Testis (tissue), 3 donors: ENCODE results near the gene ZBTB7A. TPM values are rescaled to one million over a fixed set of nuclear protein-coding genes. Genes with fewer than 3 reads are reported as not detected.

Source experiments
- DNase-seq: peaks from one replicate; pipeline ENCODE4 v3.0.0-alpha.2; 2019
- H3K27ac ChIP-seq, 2 donors: fragments of 200-600 bp; sonication (generic); one replicate each; pipeline ENCODE4 v1.5.1; 2019
- H3K27me3 ChIP-seq: fragments of 200-600 bp; sonication (generic); one replicate; pipeline ENCODE4 v1.5.1; 2019
- H3K36me3 ChIP-seq: fragments of 200-600 bp; sonication (generic); one replicate; pipeline ENCODE4 v1.5.1; 2017; ENCODE audit warnings: low read depth; ENCODE audit errors: missing control alignments
- H3K4me1 ChIP-seq: fragments of 200-600 bp; sonication (generic); one replicate; pipeline ENCODE4 v1.5.1; 2019
- H3K4me3 ChIP-seq, 2 donors: fragments of 200-600 bp; sonication (generic); one replicate each; pipeline ENCODE4 v1.5.1; 2017 to 2019
- H3K9me3 ChIP-seq: fragments of 200-600 bp; sonication (generic); one replicate; pipeline ENCODE4 v1.5.1; 2017
- CTCF ChIP-seq, 3 experiments: fragments of 450-650 bp in 2 of 3; fragments of 200-600 bp in 1 of 3; sonication (generic) in 1 of 3; IDR thresholded peaks; one replicate each; pipeline ENCODE4 v1.5.1; 2016 to 2019; ENCODE audit warnings: antibody characterized with exemption in 3 of 3, mild to moderate bottlenecking in 2 of 3, moderate library complexity in 1 of 3
- POLR2A ChIP-seq: fragments of 450-650 bp; IDR thresholded peaks from one replicate; pipeline ENCODE4 v1.6.1; 2017; ENCODE audit warnings: antibody characterized with exemption, mild to moderate bottlenecking, moderate library complexity
- WGBS, 2 donors: methylation state at CpG; one replicate each; pipeline ENCODE4 v1.1.5; 2018; 5-methylcytosine and 5-hydroxymethylcytosine counted together
- intact Hi-C: fragments of 100-400 bp; cut with DNase I; formaldehyde crosslinking; loops from one replicate; pipeline ENCODE4 v1.15.1; 2023; ENCODE audit warnings: low total_unique reads
- polyA plus RNA-seq: library from polyadenylated mRNA; stranded (reverse); fragments of 350-450 nt; fragmentation: Illumina TruSeq; extraction: RNeasy Lipid Tissue Mini Kit (QIAGEN cat#74804); gene quantifications from one replicate; pipeline ENCODE4 v1.2.3, GENCODE V29; 2014; ENCODE audit warnings: low read depth, low replicate concordance; ENCODE audit not compliant: insufficient read depth
- total RNA-seq, 2 donors: library from RNA; depleted of rRNA; stranded (reverse); fragments of >200 nt; gene quantifications; one replicate each; pipeline ENCODE4 v1.2.3, GENCODE V29; 2016

Gene ZBTB7A
- total and polyA plus RNA-seq, 3 donors from 2014 or later, result 7.5 to 49.4 (median 42.2) TPM

DNA sequence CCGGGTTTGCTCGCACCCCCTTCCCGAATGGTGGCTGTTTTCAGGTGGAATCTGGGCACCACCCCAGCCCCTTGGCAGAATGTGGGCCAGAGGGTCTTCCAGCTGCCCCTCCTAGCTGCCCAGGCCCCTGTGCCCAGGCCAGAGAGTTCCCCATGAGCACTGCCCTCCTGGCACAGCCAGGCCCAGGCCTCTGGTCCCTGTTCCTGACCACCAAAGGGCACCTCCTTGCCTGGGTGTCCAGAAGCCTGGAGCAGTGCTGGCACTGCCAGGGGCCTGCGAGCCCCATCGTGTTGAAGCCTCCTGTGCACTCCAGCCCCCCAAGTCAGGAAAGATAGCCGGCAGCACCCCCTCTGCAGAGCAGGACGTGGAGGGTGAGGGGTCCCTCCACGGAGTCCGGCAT is 35.7 kb downstream of the ZBTB7A start:
- intact Hi-C loops, result no loop called here
- H3K9me3 ChIP-seq, result no peaks in the 10 kb centered on the region
- H3K4me3 ChIP-seq, result no peak overlapping the region
- TF ChIP-seq POLR2A (no peak), CTCF (IDR thresholded peaks at IDR 0.05) (no peak)
- H3K27ac ChIP-seq, result no peak overlapping the region
- H3K36me3 ChIP-seq, result no peaks in the 10 kb centered on the region
- no peaks in the 10 kb centered on the region for H3K4me1 ChIP-seq
- WGBS, 2 donors, result 80 to 86% methylated on average over 1 to 9 of the region's 9 CpGs
- H3K27me3 ChIP-seq, result no peaks in the 10 kb centered on the region
- DNase-seq, result no peak

GRCh38 chr19:4030552-4030951 is 36.1 kb downstream of the ZBTB7A start:
- H3K27me3 ChIP-seq, result no peaks in the 10 kb centered on the region
- no peaks in the 10 kb centered on the region for H3K4me1 ChIP-seq
- no peak overlapping the region for H3K27ac ChIP-seq
- intact Hi-C loops, result no loop called here
- H3K9me3 ChIP-seq, result no peaks in the 10 kb centered on the region
- TF ChIP-seq CTCF (IDR thresholded peaks at IDR 0.05) (no peak), POLR2A (no peak)
- WGBS, 2 donors, result 94 to 95% methylated on average over 3 to 6 of the region's 6 CpGs
- no peaks in the 10 kb centered on the region for H3K36me3 ChIP-seq
- no peak for DNase-seq
- no peak overlapping the region for H3K4me3 ChIP-seq

DNA sequence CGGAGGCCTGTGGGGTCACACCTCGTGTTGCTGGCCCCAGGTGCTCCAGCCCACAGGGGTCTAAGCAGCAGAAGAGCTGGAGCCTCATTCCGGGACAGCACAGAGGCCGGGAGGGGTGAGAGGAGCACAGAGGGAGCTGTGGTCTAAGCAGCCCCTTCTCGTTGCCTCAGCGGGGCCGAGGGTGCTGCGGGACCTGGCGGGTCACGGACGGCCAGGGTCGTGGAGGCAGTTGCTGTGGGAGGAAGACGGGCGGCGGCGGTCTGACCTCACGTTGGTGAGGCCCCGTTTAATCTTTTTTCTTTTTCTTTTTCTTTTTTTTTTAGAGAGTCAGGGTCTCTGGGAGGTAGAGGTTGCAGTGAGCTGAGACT is 37.5 kb downstream of the ZBTB7A start:
- Histone ChIP-seq H3K36me3 (no peaks in the 10 kb centered on the region), H3K9me3 (no peaks in the 10 kb centered on the region)
- TF ChIP-seq CTCF (IDR thresholded peaks at IDR 0.05) (no peak), POLR2A (no peak)

GRCh38 chr19:4028334-4029246 is 38.1 kb downstream of the ZBTB7A start:
- WGBS, 2 donors, result 85 to 94% methylated on average over 13 to 48 of the region's 48 CpGs
- TF ChIP-seq CTCF (IDR thresholded peaks at IDR 0.05) (no peak), POLR2A (no peak)
- H3K36me3 ChIP-seq, result no peaks in the 10 kb centered on the region

More for the DNA sequence above, 37.5 kb downstream of the ZBTB7A start:
- WGBS, 2 donors, result 88 to 91% methylated on average over 16 to 18 of the region's 18 CpGs
- Histone ChIP-seq H3K4me1 (no peaks in the 10 kb centered on the region), H3K27ac (no peak overlapping the region), H3K4me3 (no peak overlapping the region), H3K27me3 (no peaks in the 10 kb centered on the region)
- intact Hi-C loops, result no loop called here
- DNase-seq, result no peak

DNA sequence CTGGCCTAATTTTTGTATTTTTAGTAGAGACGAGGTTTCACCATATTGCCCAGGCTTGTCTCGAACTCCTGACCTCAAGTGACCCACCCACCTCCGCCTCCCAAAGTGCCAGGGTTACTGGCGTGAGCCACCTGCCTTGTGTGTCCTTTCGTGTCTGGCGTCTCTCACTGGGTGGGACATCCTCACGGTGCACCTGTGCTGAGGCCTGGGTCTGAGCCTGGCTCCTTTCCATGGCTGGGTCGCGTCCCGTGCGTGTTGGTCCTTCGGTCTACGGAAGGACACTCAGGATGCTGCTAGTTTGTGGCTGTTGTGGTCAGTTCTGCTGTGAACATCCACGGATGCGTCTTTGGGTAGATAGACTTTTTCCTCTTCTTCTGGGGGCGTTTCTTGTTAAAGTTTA is 39.6 kb downstream of the ZBTB7A start:
- TF ChIP-seq CTCF (IDR thresholded peaks at IDR 0.05) (no peak), POLR2A (no peak)
- no peaks in the 10 kb centered on the region for H3K4me1 ChIP-seq
- no peak overlapping the region for H3K27ac ChIP-seq
- DNase-seq, result no peak
- intact Hi-C loops, result no loop called here
- no peaks in the 10 kb centered on the region for H3K36me3 ChIP-seq
- H3K9me3 ChIP-seq, result no peaks in the 10 kb centered on the region
- H3K4me3 ChIP-seq, result no peak overlapping the region
- 91 to 93% methylated on average over 16 of the region's 16 CpGs for WGBS, 2 donors
- H3K27me3 ChIP-seq, result no peaks in the 10 kb centered on the region

More at GRCh38 chr19:4028334-4029246, 38.1 kb downstream of the ZBTB7A start:
- H3K4me1 ChIP-seq, result no peaks in the 10 kb centered on the region
- no peak for DNase-seq
- no peak overlapping the region for H3K4me3 ChIP-seq
- H3K27ac ChIP-seq, result no peak overlapping the region
- intact Hi-C loops, result no loop called here
- no peaks in the 10 kb centered on the region for H3K27me3 ChIP-seq
- no peaks in the 10 kb centered on the region for H3K9me3 ChIP-seq
